HG03457 (cell line): ENCODE measurements around the gene OCSTAMP.

Experiments used
- ATAC-seq: cut with Tn5 transposase; IDR thresholded peaks from one replicate; pipeline ENCODE4 v1.9.1; 2021; ENCODE audit warnings: moderate number of reproducible peaks; ENCODE audit not compliant: unreplicated experiment

OCSTAMP gene

GRCh38 chr20:46573788-46574584, 23.5 kb upstream of the OCSTAMP start:
- no peak for ATAC-seq

- no peak for ATAC-seq
Observed at GRCh38 chr20:46573234-46573633, 22.8 kb upstream of the OCSTAMP start.

DNA sequence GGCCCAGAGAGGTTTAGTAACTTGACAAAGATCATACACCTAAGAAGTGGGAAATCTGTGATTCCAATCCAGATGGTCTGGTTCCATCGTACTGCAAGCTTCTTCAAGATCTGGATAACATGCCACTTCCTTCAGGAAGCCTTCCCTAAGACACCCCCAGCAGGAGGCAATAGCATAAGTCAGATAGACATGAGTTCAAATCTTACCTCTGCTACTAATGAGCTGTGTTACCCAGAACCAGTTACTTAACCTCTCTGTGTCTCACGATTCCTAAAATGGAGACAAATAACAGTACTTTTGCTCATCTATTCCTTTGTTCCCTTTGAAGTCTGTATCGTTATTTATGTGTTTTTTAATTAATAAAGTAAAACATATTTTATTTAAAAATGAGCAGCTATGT, 22.3 kb upstream of the OCSTAMP start:
- no peak for ATAC-seq

DNA sequence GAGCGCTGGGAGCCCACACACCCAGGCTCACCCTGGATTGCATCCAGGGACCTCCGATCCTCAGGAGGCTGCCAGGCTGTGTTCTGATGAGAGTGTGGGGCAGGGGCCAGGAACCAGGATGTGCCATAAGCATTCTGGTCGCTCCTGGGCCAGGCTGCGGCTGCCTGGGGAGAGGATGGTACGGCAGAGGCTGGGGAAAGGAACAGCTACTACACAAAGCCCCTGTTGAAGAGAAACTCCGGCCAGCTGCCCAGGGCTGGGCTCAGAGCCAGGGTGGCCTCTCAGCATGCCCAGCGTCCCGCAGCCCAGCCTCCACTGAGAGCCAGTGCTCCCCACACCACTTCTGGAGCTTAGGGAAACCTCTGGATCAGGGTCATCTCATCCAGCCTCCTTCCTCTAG, 21.7 kb upstream of the OCSTAMP start:
- ATAC-seq: no peak

GRCh38 chr20:46571418-46571817, 21.0 kb upstream of the OCSTAMP start:
- ATAC-seq: no peak

DNA sequence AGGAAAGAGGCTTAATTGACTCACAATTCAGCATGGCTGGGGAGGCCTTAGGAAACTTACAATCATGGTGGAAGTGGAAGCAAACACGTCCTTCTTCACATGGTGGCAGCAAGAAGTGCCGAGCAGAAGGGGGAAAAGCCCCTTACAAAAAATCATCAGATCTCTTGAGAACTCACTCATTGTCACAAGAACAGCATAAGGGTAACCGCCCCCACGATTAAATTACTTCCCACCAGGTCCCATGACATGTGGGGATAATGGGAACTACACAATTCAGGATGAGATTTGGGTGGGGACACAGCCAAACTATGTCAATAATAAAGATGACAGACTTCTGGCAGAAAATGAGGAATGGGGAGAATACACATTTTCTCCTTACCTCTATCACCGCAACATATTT, 20.5 kb upstream of the OCSTAMP start:
- no peak for ATAC-seq

DNA sequence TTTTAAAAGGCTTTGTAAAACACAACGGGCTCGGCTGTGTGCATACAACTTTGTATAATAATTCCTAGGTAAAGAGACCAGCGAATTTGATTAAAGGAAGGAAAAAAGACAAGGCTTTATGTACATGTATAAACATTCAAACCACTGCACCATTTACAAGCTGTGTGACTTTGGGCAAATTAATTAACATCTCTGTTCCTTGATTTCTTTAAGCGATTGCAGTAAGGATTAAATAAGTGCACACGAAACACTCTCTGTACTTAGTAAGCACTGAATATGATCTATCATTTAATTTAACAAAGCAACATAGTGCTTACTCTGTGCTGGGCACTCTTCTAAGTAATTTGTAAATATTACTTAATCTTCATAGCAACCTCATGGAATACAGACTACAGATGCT, 19.5 kb upstream of the OCSTAMP start:
- no peak for ATAC-seq

GRCh38 chr20:46568570-46569129, 18.2 kb upstream of the OCSTAMP start:
- ATAC-seq: no peak

GRCh38 chr20:46566125-46566524, 15.7 kb upstream of the OCSTAMP start:
- ATAC-seq: no peak

DNA sequence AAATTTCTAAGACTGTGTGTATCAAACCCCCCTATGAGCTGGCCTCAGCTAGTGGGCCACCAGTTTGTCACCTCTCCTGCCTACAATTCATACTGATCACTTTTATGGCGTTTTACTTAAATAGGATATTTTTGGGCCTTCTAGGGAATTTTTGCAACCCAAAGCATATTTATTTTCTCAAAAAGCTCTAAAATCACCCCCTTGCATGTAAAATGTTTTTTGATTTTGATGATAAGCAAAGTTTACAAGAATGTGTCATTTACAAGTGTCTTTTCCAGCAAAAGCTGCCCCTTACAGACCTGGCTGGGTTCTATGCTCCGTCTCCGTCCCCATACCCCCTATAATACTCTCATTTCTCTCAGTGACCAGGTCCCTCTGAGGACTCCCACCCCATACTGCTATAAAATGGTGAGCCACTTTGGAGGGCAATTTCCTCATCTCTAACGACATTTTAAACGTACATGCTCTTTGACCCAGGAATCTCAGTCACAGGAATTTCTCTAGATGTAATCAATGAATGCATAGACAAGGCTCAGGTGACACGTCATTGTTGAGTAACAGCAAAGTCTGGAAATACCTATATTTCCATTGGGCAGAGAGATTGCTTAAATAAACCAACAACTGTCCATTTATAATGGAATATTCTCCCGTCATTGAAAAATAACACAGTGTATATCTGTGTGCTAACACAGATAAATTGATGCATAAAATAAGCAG, 13.9 kb upstream of the OCSTAMP start:
- ATAC-seq: no peak

GRCh38 chr20:46563860-46564221, 13.4 kb upstream of the OCSTAMP start:
- no peak for ATAC-seq

- ATAC-seq: no peak
Observed at GRCh38 chr20:46563170-46563859, 12.9 kb upstream of the OCSTAMP start.

GRCh38 chr20:46562373-46563169, 12.1 kb upstream of the OCSTAMP start:
- no peak for ATAC-seq

- no peak for ATAC-seq
Observed at GRCh38 chr20:46562009-46562372, 11.5 kb upstream of the OCSTAMP start.

DNA sequence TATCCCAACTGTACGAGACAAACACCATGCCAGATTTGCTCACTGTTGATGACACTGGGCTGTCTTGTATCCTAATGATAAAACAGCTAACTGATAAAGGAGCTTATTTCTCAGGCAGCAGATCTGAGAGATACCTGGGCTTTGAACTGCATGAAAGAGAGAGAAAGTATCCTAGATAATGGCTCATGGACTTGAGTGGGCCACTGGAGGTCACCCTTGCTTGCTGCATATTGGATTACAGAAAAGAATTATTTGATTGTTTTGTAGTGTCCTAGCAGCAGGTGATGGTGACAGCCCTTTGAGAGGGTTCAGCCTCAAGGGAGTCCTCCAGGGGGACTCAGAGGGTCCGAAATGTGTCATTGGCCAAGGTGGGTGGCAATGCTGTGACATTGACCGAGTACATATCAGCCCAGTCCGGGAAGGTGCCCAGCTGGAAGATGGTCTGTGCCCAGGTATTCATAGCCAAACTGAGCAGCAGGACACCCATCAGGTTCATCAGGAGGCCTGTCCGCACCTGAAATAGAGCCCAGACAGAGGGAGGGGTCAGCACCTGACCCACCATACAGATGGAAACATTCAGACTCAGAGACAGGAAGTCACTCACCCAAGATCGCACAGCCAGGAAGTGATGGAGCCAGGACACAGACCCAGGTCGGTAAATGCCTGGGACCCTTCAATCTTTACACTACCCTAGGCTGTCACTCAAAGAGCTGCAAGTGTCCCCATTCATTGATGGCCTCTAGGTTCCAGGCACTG, 9.4 kb upstream of the OCSTAMP start:
- ATAC-seq: no peak

DNA sequence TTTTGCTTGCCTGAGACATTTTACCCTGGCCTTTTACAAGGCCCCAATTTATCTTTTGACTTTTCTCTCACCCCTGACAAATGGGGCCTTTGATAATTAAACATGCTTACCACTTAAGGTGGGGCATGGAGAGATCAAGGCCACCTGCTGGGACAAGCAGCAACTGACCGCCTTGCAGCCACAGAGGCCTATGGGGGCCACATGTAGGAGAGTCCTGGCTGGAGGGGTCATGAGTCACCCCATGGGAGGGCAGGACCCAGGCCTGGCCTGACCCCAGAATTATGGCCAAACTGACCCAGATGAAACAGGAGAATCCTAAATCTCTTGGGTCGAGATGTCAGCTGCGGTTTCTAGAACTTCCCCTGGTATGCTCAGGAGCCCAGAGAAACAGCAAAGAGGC, 8.5 kb upstream of the OCSTAMP start:
- ATAC-seq: no peak

DNA sequence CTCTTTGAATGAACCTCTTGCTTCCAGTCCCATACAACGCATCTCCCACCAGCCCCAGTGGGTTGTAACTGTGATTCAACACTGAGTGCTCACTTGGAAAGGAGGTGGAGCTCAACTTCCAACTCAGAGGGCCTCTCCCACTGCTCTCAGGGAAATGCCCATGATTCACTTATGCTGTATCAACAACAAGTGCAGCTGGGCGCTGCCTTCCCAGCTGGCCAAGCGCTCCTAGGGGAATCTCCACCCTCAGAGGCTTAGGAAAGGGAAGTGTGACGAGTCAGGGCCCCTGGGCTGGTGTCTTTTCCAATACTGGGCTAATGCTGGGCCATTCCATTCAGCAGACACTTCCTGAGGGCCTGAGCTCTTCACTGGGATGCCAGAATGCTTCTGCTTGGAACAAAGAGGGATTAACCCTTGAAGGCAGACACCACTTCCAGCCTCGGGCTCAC, 8.1 kb upstream of the OCSTAMP start:
- ATAC-seq: no peak

GRCh38 chr20:46557231-46557956, 6.9 kb upstream of the OCSTAMP start:
- no peak for ATAC-seq

- no peak for ATAC-seq
Observed at GRCh38 chr20:46555370-46555956, 5.0 kb upstream of the OCSTAMP start.
